ENCODE results near the gene CA10. TPM values are rescaled to one million over a fixed set of nuclear protein-coding genes. Genes with fewer than 3 reads are reported as not detected.
A peak's percentile ranks its signal among the peaks of the same experiment; 100 is the strongest.

CA10 gene
- total RNA-seq, 1 experiment from 2014 or later: not detected

DNA sequence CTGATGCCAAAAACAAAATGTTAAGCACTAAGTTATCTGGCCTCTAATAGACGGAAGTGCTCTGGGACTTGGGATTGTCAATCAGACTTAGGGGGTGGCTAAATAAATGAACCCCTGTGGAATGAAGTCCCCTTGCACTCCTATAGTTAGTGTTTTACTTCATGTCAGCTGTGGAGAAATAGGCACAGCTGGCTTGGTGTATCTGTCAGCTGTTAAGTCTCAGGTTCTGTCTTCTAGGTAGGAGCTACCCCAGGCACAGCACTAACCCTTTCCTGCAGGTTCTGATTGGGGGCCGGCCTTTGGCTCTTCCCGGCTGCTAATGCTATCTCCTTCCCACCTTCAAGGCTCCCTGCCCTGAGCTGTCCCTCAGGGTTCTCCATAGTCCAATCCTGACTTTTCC is 487.6 kb downstream of the CA10 start:
- Histone ChIP-seq H3K27me3 (no peaks in the 10 kb centered on the region), H3K4me3 (no peak overlapping the region), H3K27ac (no peak overlapping the region), H3K4me1 (no peaks in the 10 kb centered on the region), H3K36me3 (no peaks in the 10 kb centered on the region), H3K9me3 (replicated peaks) (no peaks in the 10 kb centered on the region)
- DNase-seq: no peak

- no peak for DNase-seq
- H3K27ac ChIP-seq: no peak overlapping the region
- no peaks in the 10 kb centered on the region for H3K9me3 ChIP-seq (replicated peaks)
- no peaks in the 10 kb centered on the region for H3K27me3 ChIP-seq
- H3K4me1 ChIP-seq: no peaks in the 10 kb centered on the region
- no peaks in the 10 kb centered on the region for H3K36me3 ChIP-seq
- no peak overlapping the region for H3K4me3 ChIP-seq
These were observed 489.6 kb downstream of the CA10 start for GRCh38 chr17:51668963-51669246.

GRCh38 chr17:51668155-51668962 is 490.2 kb downstream of the CA10 start:
- H3K9me3 ChIP-seq (replicated peaks): no peaks in the 10 kb centered on the region
- H3K27ac ChIP-seq: no peak overlapping the region
- no peak overlapping the region for H3K4me3 ChIP-seq
- no peak for DNase-seq
- no peaks in the 10 kb centered on the region for H3K36me3 ChIP-seq
- no peaks in the 10 kb centered on the region for H3K4me1 ChIP-seq
- no peaks in the 10 kb centered on the region for H3K27me3 ChIP-seq

GRCh38 chr17:51667706-51668083 is 490.8 kb downstream of the CA10 start:
- H3K27ac ChIP-seq: no peak overlapping the region
- H3K4me1 ChIP-seq: no peaks in the 10 kb centered on the region
- no peaks in the 10 kb centered on the region for H3K27me3 ChIP-seq
- no peak overlapping the region for H3K4me3 ChIP-seq
- no peak for DNase-seq
- H3K9me3 ChIP-seq (replicated peaks): no peaks in the 10 kb centered on the region
- no peaks in the 10 kb centered on the region for H3K36me3 ChIP-seq

GRCh38 chr17:51666971-51667705 is 491.4 kb downstream of the CA10 start:
- H3K4me1 ChIP-seq: no peaks in the 10 kb centered on the region
- H3K4me3 ChIP-seq: no peak overlapping the region
- H3K36me3 ChIP-seq: no peaks in the 10 kb centered on the region
- H3K27me3 ChIP-seq: no peaks in the 10 kb centered on the region
- H3K27ac ChIP-seq: no peak overlapping the region
- DNase-seq: no peak
- H3K9me3 ChIP-seq (replicated peaks): no peaks in the 10 kb centered on the region

DNA sequence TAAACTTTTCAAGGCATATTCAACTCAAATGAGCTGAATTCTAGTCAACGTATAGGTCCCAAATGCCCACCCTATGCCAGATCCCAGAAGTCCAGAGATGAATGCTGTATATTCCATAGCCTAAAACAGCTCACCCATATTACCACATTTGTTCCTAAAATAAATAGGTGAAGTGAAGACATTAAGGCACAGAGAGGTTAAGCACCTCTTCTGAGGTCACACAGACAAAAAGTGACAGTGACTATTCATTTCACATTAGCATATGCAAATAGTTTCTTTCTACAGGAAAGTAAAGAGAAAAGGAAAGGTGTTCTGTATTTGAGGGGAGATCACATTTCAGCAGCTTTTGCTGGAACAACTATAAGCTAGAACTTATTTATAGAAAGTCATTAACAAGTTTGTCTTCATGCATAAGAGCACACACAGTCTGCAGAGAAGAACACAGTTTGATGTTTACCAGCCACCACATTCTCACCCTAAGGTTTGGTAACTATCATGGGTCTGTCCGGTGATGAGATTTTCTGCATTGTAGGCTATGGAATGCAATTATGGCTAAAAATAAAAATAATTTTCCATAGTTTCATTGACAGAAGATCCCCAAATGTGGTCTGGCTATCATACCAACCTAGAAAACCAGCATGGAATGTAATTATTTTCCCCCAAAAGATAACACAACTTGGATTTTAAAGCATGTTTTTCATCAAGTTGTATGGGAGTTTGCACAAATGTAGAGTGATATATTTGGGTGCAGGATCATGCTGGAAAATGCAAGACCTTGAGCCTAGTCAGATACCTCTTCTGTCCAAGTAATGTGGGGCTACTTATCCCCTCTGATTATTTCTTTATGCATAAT is 496.1 kb downstream of the CA10 start:
- no peaks in the 10 kb centered on the region for H3K4me1 ChIP-seq
- DNase-seq: no peak
- H3K36me3 ChIP-seq: no peaks in the 10 kb centered on the region
- no peak overlapping the region for H3K27ac ChIP-seq
- no peaks in the 10 kb centered on the region for H3K9me3 ChIP-seq (replicated peaks)
- no peak overlapping the region for H3K4me3 ChIP-seq
- no peaks in the 10 kb centered on the region for H3K27me3 ChIP-seq

GRCh38 chr17:51661403-51661802 is 497.1 kb downstream of the CA10 start:
- H3K9me3 ChIP-seq (replicated peaks): no peaks in the 10 kb centered on the region
- H3K4me3 ChIP-seq: no peak overlapping the region

GRCh38 chr17:51660266-51660665 is 498.2 kb downstream of the CA10 start:
- Histone ChIP-seq H3K4me3 (no peak overlapping the region), H3K27me3 (no peaks in the 10 kb centered on the region), H3K9me3 (replicated peaks) (no peaks in the 10 kb centered on the region), H3K36me3 (no peaks in the 10 kb centered on the region), H3K4me1 (no peaks in the 10 kb centered on the region), H3K27ac (no peak overlapping the region)
- no peak for DNase-seq

More at GRCh38 chr17:51661403-51661802, 497.1 kb downstream of the CA10 start:
- Histone ChIP-seq H3K4me1 (no peaks in the 10 kb centered on the region), H3K27ac (no peak overlapping the region), H3K36me3 (no peaks in the 10 kb centered on the region), H3K27me3 (no peaks in the 10 kb centered on the region)
- no peak for DNase-seq

- H3K4me1 ChIP-seq: no peaks in the 10 kb centered on the region
- no peak overlapping the region for H3K4me3 ChIP-seq
- no peaks in the 10 kb centered on the region for H3K9me3 ChIP-seq (replicated peaks)
- no peak overlapping the region for H3K27ac ChIP-seq
- no peak for DNase-seq
- no peaks in the 10 kb centered on the region for H3K36me3 ChIP-seq
- no peaks in the 10 kb centered on the region for H3K27me3 ChIP-seq
These were observed 501.3 kb downstream of the CA10 start for GRCh38 chr17:51657224-51657623.

DNA sequence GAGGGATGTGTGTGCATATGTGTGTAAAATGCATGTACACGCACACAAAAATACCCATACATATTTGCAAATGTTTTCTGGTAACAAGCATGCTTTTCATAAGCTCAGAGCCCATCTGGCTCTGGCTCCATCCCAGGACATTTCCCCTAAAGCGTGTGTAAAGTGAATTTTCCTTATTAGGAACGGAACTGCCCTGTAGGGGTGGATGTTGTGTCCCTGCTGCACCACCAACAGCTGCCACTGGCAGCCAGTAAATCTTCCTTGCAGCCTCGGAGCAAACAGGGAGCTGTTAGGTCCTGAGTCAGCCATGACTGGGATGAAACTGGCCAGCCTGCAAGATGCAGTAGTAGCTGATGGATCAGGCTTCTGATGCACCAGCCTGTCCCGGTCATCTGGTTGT is 504.6 kb downstream of the CA10 start:
- Histone ChIP-seq H3K4me1 (no peaks in the 10 kb centered on the region), H3K27me3 (no peaks in the 10 kb centered on the region), H3K9me3 (replicated peaks) (no peaks in the 10 kb centered on the region), H3K36me3 (no peaks in the 10 kb centered on the region), H3K27ac (no peak overlapping the region), H3K4me3 (no peak overlapping the region)
- DNase-seq: peak; percentile 13 to 43

DNA sequence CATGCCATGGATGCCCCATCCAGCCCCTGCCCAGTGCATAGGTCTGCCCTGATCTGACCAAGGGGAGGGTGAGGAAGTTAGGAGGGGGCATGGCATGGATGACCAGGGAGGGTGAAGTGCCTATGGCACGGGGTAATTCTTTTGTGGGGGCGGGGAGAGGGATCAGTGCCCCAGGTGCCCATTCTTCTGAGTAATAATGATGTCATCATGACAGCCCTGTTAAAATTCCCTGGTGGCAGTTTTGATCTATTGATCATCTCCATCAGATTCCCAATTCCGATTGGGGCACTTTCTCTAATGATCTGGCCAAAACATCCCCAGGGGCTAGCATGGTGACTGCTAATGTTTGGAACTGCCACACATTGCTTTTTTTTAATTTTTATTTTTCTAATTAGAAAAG is 506.0 kb downstream of the CA10 start:
- no peak overlapping the region for H3K27ac ChIP-seq
- no peaks in the 10 kb centered on the region for H3K9me3 ChIP-seq (replicated peaks)
- no peak overlapping the region for H3K4me3 ChIP-seq
- H3K27me3 ChIP-seq: no peaks in the 10 kb centered on the region
- no peaks in the 10 kb centered on the region for H3K36me3 ChIP-seq
- no peak for DNase-seq
- no peaks in the 10 kb centered on the region for H3K4me1 ChIP-seq

DNA sequence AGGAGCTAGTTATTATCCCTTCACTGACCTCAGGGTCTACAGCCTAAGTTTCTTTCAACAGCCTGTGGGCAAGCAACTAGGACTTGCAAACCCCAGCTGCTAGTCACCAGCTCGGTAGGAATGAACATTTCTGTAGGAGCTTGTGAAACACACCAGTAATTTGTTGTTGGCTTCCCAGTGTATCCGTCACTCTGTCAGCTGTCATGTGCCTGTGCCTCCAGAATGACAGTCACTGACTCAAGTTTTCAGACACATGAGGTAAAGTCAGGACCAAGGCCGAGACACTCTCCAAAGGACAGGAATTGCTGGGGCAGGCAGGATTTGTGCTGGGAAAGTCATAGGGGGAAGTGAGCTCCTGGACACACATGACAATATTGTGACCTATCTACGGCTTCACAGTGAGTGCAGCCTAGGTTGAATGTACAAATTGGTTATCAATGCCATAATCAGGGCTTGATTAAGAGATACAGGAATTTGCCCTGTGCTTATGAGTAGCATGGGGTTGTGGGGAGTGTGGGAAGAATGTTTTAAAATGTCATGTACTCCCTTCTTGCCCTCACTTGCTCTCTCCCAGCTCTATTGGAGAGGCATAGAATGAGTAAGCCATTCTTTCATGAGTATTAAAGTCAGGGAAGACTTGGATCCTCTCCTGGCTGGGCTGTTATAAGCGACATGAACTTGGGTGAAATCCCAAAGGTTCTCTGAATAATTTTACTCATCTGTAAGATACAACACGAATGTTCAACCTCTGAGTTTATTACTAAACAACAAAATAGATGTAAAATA is 506.8 kb downstream of the CA10 start:
- Histone ChIP-seq H3K27me3 (no peaks in the 10 kb centered on the region), H3K27ac (no peak overlapping the region), H3K36me3 (no peaks in the 10 kb centered on the region), H3K9me3 (replicated peaks) (no peaks in the 10 kb centered on the region), H3K4me3 (no peak overlapping the region), H3K4me1 (no peaks in the 10 kb centered on the region)
- DNase-seq: no peak

DNA sequence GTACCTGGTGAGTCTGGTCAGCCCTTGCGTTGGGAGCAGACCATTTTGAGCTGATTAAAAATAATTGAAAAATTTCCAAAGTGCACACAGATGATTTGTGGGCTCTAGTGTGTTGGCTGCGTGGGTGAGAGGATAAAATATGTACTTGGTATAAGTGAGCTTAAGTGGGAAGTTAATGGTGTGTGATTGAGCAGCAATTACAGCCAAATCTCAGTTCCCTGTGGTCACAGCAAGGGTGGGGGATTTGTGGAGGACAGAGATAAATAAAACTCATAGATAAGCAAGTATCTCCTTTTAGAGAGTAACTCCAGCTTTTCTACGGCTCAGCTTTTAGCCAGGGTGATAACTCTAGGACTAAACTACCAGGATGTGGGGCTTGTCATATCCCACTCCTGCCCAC is 507.7 kb downstream of the CA10 start:
- H3K4me3 ChIP-seq: no peak overlapping the region
- no peaks in the 10 kb centered on the region for H3K9me3 ChIP-seq (replicated peaks)
- no peak for DNase-seq
- H3K27ac ChIP-seq: no peak overlapping the region
- H3K36me3 ChIP-seq: no peaks in the 10 kb centered on the region
- no peaks in the 10 kb centered on the region for H3K4me1 ChIP-seq
- H3K27me3 ChIP-seq: no peaks in the 10 kb centered on the region

DNA sequence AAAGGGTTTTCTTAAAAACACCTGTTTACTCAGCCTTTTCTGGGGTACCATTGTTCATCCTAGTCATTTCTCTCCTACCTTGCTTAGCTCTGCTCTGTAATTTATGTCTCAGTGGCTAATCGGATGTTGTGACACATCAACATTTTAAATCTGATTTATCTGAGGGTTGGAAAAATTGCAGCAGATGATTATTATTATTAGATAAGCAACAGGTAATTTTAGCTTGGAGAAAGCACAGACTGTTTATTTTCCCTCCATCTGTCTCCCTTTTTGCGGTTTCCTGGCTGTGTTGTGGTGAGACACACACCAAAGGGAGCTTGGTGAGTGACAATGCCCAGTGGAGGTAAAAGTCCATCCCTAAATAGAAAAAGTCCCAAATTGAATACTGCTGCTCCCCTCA is 508.3 kb downstream of the CA10 start:
- H3K27ac ChIP-seq: no peak overlapping the region
- no peaks in the 10 kb centered on the region for H3K27me3 ChIP-seq
- no peaks in the 10 kb centered on the region for H3K4me1 ChIP-seq
- H3K4me3 ChIP-seq: no peak overlapping the region
- H3K36me3 ChIP-seq: no peaks in the 10 kb centered on the region
- no peaks in the 10 kb centered on the region for H3K9me3 ChIP-seq (replicated peaks)
- no peak for DNase-seq

All from SJCRH30 (cell line).